Stimulated activated CD8-positive, alpha-beta memory T cell treated with anti-CD3 and anti-CD28 coated beads, Interleukin-7, amount 100 ng/mL, for 4 hours (primary cell): ENCODE measurements around the gene SRRD.

Source experiments
- DNase-seq, 2 donors: peaks; one replicate each; pipeline ENCODE4 v3.0.0-alpha.2; 2020; ENCODE audit warnings: low read depth in 2 of 2

The SRRD gene

DNA sequence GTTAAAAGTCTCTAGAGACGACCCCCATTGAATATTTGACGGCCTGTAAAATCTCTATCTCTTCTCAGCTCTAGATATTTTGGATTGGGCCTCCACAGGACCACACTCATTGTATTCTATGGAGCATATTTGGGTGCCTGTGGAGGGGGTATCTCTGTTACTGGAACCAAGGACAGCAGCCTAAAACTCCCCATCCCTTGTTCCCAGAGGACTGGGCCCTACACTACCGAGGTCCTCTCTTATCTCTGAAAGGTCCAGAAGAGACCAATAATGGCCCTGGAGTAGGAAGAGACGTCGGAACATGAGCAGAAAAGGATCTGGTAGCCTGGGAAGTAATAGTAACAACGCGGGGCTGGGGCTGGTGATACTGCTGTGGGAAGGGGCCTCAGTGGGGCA, 636 bp upstream of the SRRD start:
- DNase-seq: no peak

DNA sequence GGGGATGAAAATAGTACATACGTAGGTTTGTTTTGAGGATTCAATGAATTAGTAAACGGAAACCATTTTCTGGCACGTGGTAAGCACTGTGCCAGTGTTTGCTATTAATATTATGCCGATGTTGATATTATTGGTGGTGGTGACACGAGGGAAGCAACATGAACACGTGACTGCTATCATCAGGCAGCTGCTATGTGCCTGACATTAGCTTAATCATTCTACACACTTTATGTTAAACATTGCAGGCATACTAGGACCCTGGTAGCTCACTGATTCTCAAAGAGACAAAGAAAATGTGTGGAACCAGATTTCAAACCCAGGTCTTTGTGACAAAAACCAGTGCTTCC, 656 bp downstream of the SRRD start:
- DNase-seq: no peak

DNA sequence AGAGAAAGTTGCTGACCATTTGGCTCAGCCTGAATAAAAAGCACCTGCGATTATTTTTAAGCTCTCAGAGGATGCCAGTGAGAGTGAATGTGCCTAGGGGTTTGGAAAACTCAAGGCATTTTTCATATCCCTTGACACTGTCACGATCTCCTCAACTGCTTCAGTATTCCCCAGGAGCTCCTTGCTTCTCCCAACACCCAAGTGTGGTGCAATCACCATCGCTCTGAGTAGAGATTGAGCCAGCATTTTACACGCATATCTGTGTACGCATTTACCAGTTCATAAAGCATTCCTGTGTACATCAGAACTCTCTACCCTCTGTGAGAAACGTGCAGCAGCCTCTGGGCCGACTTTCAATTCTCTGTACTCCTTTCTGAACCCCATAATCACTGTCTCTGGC, 1.3 kb downstream of the SRRD start:
- DNase-seq: no peak

DNA sequence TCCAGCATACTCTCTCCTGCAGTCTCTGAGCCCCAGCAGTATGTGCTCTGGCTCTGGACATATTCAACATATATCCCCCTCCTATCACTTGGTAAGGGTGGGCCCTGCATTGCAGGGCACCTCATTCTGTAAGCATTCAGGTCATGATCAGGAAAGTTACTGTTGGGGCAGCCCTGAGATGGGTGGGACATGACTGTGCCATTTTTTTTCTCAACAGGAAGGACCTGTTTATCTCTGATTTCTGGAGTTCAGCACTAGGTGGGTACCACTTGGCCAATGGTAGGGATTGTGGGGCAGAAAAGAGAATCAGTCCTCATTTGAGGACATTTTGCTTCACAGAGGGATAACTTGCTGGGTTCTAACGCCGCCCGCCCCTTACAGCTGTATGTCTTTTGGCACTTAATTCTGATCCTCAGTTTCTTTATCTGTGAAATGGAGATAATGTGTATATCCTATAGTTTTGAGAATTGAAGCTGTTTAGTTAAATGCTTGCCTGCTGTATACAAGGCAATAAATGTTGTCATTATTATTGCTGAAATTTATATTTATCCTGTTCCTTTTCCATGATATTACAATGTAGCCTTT, 2.2 kb downstream of the SRRD start:
- DNase-seq: no peak

DNA sequence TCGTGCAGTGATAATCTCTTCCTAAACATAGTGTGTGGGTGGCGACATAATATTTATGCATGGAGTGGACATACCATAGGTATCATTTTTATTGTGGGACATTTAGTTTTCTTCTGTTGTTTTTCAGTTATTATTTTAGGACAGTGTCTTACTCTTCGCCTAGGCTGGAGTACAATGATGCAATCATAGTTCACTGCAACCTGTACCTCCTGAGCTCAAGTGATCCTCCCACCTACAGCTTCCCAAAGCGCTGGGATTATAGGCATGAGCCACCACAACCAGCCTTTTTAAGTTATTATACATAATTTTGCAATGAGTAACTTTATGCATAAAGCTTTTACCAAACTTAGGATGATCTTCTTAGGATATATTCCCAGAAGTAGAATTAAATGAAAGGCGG, 2.7 kb downstream of the SRRD start:
- no peak for DNase-seq

DNA sequence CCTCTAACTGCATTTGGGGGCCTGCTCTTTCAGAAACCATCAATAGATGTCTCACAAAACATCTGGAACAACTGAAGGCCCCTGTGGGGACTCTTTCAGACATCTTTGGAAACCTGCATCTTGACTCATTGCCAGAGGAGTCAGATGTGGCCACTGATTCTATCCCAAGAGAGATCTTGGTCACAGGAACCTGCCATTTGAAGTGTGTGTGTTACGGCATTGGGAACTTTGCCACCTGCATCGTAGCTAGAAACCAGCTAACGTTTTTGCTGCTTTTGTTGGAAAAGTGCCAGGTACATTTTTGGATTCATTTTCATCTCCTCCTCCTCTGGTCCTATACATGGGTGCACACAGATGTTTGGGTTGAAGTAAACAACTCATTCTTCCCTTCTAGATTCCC, 4.3 kb downstream of the SRRD start:
- no peak for DNase-seq

DNA sequence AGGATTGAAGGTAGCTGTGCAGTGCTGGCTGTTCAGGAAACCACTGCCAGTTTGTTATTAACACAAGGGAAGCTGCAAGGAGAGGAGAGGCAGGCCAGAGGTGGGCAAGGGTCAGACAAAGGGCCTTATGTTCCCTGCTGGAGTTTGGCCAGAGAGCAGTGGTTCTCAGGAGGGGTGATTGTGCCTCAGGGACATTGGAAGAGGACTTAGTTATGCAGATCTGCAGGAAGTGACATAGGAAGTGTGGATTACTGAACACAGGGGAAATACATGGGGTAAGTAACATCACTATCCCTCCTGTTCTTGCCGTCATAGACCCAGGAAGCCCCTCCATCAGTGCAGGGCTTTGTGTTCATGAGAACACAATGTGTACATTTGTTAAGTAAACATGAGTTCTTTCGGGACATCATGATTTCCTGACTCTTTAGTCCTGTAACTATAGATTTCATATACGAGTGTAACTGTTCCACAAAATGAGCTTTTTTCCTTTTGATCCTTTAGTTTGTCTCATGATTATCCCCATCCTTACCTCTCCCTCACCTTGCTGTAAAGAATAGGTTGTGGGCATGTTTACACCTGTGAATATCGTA, 5.9 kb downstream of the SRRD start:
- no peak for DNase-seq

DNA sequence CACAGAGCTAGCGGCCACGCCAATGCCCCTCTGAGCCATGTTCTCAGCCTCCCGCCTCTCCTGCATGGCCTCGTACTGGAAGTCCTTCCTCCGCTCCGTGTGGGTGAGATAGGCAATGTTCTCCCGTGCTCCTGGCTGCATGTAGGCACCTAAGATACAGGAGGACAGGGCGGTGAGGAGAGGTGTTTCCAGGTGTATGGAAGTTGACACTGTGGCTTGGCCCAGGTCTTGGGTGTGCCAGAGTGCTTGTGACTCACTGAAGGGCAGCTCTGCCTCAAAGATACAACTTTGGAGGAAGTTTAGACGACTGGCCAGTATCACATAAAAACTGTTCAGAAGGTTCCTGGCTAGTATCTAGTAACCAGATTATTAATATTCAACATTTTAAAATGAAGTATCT, 8.5 kb downstream of the SRRD start:
- DNase-seq: no peak

DNA sequence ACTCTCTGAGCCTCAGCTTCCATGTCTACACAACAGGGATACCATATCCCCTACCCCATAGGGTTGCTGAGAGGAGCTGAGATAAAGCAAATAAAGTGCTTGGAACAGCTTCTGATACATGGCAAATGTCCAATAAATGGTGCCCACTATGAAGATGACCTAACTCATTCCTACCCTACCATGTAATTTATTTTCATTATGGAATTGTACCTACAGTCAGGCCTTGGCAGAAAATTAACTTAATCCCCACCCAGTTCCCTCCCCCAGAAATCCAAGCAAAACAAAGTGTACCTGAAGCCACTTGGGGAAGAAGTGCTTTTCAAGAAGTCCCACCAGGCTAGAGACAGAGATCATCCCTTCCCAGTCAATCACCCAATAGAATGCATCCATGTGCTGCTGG, 10.8 kb downstream of the SRRD start:
- DNase-seq: no peak

DNA sequence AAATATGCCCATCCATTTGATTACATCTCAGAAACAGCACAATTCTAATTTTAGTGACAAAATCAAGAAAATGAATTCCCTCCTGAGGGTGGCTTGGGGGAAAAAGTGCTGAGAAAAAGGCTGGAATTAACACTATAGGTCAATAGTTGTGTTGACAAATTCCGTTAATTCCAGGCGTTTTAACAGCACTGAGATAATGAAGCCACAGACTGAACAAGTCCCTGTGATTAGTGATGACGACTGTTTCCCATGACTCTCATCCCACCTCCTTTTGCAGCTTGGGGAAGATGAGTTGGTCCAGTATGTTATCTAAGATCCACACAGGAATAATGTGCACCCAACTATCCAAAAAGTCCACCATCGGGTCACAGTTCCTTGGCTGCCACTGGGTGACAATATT, 12.8 kb downstream of the SRRD start:
- DNase-seq: no peak

DNA sequence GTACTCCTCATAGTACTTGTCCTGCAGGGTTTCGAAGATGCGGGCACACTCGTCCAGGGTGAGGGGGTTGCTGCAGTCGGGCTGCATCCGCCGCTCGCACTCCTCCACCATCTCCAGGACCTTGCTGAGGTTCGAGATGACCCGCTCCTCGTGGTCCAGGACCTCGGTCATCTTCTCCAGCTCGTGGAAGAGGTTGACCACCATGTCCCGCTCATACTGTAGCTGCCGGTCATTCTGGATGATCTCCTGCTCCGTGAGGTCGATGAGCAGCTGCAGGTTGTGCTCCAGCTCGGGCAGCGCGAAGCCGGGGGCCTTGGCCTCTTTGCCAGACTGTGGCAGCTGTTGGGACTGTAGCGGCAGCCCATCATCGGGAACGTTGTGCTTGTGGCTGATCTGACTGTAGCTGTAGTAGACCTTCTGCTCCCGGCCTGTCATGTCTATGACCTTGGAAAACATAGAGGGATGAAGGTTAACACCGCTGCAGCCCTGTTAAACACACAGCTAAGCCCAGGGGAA, 15.6 kb downstream of the SRRD start:
- no peak for DNase-seq

DNA sequence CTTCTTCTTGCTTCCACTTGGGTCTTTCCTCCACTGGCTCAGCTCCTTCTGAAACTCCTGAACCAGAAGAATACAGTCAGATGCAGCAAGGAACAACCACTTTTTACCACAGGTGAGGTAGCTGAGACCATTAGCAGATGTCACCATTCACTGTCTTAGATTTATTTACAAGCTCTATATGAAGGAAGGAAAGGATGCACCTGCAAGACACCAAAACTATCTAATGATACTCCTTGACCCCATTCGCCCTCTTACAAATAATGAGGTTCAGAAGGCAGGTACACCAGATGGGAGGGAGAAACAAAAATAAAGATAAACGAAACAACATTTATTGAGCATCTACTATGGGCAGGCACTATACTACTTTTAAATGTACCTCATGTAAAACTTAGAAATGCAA, 18.3 kb downstream of the SRRD start:
- DNase-seq: no peak

DNA sequence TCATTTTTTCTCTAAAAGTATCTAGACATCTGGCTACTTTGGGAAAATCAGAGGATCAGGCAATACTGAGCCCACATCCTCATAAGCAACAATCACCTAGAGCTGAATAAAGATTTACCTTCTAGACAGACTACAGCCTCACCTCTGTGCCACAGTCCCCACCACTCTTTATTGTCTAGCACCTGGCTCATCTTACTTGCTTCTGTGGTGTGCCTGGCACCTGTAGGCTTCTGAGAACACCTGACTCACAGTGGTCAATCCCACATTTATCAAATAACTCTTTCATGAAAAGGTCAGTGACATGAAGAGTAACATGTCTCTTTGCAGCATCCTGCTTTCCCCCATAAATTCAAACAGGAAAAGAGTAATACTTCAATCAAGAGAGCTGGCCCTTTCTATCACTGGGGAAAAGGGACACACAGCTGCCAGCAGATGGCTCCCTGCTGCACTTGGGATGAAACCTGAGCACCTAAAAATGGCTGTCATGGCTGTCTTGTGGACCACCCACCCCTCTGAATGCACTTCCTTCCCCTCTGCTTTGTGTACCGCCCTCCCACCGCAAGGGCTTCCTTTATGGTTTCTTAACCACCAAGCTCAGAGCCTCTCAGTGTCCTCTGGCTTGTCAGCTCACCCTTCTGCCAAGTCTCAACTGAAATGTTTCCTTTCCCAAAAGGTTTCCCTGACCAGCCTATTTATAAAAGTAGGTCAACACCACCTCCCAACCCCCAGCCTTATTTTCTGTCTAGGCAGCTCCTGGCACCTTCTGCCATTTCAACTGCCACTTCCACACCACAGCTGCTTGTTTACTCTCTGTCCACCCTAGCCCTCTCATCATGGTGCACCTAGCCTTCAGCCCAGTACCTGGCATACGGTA, 19.2 kb downstream of the SRRD start:
- DNase-seq: peak; percentile 44 to 45

DNA sequence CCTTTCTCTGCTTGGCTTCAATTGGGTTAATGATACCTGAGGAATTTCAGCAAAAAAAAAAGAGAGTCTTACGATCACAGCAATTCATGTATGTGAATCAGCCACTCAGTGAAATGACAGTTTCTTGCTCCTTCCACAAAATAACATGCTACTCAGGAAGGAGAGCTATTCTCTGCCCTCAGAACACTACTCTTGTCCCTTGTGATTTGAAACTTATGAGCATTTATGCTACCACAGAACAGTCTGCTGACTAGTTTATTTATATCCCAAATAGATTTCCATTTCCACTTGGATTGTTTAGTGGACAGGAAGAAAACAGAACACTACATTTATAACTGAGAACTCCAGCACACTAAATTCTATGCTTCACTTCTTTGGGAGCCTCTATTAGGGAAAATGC, 20.1 kb downstream of the SRRD start:
- DNase-seq: no peak

DNA sequence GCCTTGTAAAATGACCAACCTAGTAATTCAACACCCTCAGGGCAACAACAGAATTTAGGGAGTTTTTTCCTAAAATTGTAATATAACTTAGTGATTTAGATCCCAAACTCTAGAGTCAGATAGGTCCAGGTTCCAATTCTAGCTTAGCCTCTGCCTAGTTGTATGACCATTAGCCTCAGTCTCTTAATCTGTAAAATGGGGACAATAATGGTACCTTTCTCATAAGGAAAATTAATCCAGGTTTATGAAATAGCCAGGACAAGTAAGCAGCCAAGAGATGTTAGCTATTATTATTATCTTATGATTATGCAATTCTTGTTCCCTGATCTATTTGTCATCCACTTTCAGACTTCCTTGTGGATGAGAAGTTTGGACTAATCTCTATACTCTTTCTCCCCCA, 24.5 kb downstream of the SRRD start:
- no peak for DNase-seq

DNA sequence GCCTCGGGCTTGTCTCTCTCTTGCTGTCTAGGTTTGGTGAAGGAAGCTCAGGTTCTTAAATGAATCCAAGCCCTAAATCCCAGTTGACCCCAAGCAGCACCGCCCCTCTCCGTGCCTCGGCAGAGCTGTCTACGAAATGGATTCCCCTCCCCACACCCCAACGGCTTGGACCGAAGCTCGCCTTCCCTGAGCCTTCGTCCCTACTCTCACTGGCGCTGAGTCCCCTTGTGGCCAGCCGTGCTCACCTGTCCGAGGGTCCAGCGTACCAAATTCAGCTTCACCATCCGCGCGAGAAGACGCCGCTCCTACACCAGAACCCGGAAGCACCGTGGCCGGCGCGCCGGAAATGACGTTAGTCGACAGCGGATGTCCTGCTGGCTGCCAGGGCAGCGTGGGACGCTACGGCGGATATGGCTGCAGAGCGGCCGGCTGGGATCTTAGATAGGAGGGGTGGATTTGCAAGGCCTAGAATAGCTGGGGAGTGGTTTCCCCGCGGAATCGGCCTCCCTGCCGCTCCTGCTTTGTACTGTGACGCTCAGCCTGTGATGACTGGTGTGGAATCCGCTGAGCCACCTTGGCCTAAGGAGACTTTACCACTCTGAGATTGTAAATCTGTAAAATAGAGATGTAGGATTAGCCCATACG, 28.6 kb downstream of the SRRD start, which contains the start of gene TFIP11:
Gene TFIP11, minus strand, starts transcription at position 325 of the 645 bp plus-strand sequence. CDS start 2,201 bp downstream, outside the sequence.
- DNase-seq: peak; percentile 82 to 85

DNA sequence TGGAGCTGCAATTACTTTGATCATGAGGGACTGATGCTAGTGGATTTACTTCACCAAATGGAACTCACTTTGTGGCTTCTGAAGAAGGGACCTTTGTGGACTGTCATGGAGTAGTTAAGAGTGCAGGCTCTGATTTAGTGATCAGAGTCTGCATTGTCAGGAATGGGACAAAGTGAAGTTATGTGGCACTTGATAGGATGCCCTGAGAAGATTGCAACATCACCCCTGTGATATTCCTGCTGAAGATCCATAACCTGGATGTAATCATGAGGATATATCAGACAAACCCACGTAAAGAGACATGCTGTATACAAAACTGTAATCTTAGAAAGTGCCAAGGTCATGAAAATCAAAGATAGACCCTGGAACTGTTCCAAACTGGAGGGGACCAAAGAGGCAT, 30.2 kb downstream of the SRRD start:
- no peak for DNase-seq

DNA sequence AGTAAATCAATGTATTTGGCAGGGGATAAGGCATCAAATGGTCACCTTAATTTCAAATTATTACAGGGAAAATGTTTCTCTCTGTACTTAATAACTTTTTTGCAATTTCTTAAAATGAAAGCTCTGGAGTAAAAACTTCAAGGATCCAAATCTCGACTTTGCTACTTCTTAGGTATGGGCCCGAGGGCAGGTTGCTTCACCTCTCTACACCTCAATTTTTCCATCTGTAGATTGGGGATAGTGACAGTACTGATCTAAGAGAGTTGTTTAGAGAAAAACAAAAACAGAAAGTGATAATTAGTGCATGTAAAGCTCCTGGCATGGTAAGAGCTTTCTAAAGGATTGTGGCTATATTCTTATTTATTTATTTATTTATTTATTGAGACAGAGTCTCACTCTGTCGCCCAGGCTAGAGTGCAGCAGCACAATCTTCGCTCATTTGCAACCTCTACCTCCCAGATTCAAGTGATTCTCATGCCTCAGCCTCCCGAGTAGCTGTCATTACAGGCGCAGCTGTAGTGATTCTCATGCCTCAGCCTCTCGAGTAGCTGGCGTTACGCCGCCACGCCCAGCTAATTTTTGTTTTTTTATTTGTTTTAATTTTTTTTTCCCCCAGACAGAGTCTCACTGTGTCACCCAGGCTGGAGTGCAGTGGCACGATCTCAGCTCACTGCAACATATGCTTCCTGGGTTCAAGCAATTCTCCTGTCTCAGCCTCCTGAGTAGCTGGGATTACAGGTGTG, 30.9 kb downstream of the SRRD start:
- DNase-seq: no peak

DNA sequence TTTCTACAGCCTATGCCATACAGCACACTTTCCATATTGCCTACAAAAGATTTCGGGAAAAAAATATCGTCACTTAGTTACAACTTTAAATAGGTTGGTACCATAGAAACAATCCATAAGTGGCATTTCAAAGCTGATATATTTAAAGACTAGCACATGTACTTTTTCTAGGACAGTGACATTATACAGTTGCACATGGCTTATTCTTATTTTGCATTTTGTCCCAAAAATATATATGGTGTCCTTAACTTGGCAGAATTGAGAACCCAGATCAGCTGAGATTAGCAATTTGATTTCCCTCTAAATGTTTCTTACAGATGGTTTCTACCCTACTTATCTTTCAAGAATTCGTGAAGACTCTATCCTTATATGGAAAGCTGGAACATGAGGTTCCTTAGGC, 32.3 kb downstream of the SRRD start:
- no peak for DNase-seq

DNA sequence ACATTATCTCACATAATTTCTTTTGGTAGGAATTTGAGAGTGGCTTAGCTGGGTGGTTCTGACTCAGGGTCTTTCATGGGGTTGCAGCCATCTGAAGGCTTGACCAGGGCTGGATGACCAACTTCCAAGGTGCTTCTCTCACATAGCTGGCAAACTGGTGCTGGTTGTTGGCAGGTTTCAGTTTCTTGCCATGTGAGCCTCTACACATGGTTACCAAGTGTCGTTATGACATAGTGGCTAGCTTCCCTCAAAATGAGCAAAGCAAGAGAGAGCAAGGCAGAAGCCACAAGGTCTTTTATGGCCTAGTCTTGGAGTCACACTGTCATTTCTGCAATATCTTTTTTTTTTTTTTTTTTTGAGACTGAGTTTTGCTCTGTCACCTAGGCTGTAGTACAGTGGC, 32.8 kb downstream of the SRRD start:
- DNase-seq: no peak

DNA sequence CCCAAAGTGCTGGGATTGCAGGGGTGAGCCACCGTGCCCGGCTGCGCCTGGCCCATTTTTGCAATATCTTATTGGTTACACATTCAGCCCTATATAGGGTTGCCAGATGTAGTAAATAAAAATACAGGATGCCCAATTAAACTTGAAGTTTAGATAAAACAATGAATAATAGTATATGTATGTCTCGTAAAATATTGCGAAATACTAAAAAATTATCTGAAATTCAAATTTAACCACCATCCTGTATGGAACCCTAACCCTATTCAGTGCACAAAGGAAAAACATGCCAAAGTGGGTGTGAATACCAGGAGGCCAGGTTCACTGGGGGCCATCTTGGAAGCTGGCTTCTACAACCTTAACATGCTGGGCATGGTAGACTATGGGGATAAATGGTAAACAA, 33.8 kb downstream of the SRRD start:
- DNase-seq: no peak

DNA sequence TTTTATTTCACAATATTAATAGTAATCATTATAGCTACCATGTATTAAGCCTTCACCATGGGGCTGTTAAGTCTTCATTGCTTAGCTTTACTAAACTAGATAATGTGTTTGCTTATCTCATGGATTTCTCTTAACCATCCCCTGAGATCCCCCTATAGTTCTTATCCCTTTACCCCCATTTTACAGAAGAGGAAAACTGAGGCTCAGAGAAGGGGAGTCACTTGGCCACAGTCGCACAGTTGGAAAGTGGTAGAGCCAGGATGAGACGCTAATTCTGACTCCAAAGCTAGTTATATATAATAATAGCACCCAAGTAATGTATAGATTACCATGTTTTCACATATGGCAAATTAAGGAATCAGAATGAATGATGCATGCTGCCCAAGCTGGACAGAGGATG, 38.3 kb downstream of the SRRD start:
- DNase-seq: no peak
